Smooth muscle cell (in vitro differentiated cells): ENCODE results near the gene CLNK. TPM values are rescaled to one million over a fixed set of nuclear protein-coding genes. Genes with fewer than 3 reads are reported as not detected.

Experiments used
- DNase-seq: peaks from one replicate; lab custom pipeline; 2025; ENCODE audit not compliant: unreplicated experiment; lab: John Stamatoyannopoulos, UW
- H2AFZ ChIP-seq: fragments of 200-600 bp; sonication (generic); 2 replicates; pipeline ENCODE4 v1.6.0; 2016; ENCODE audit warnings: antibody characterized with exemption, low read depth, mild to moderate bottlenecking
- H3F3A ChIP-seq: fragments of 200-600 bp; sonication (generic); 2 replicates; pipeline ENCODE4 v1.6.0; 2017; ENCODE audit warnings: antibody characterized with exemption, low read depth
- H3K27ac ChIP-seq: fragments of 200-600 bp; sonication (generic); 2 replicates; pipeline ENCODE4 v1.5.1; 2016; ENCODE audit warnings: low read depth, mild to moderate bottlenecking
- H3K27me3 ChIP-seq: fragments of 200-600 bp; sonication (generic); 2 replicates; pipeline ENCODE4 v1.6.1; 2016; ENCODE audit warnings: low read depth, mild to moderate bottlenecking
- H3K36me3 ChIP-seq: fragments of 200-600 bp; sonication (generic); 2 replicates; pipeline ENCODE4 v1.5.1; 2016; ENCODE audit warnings: low read depth
- H3K4me1 ChIP-seq: fragments of 200-600 bp; sonication (generic); 2 replicates; pipeline ENCODE4 v1.5.1; 2016; ENCODE audit warnings: low read depth
- H3K4me2 ChIP-seq: fragments of 200-600 bp; sonication (generic); 2 replicates; pipeline ENCODE4 v1.6.0; 2016; ENCODE audit warnings: mild to moderate bottlenecking
- H3K4me3 ChIP-seq: fragments of 200-600 bp; sonication (generic); 2 replicates; pipeline ENCODE4 v1.5.1; 2016; ENCODE audit warnings: mild to moderate bottlenecking
- H3K79me2 ChIP-seq: fragments of 200-600 bp; sonication (generic); 2 replicates; pipeline ENCODE4 v1.6.0; 2016; ENCODE audit warnings: low read depth, mild to moderate bottlenecking
- H3K9ac ChIP-seq: fragments of 200-600 bp; sonication (generic); 2 replicates; pipeline ENCODE4 v1.6.0; 2016; ENCODE audit warnings: low read depth
- H3K9me3 ChIP-seq: fragments of 200-600 bp; sonication (generic); replicated peaks from 2 replicates; pipeline ENCODE4 v1.5.1; 2016; ENCODE audit warnings: low read depth
- H4K20me1 ChIP-seq: fragments of 200-600 bp; sonication (generic); 2 replicates; pipeline ENCODE4 v1.6.0; 2016; ENCODE audit warnings: low read depth
- WGBS: methylation state at CpG from one replicate; pipeline ENCODE4 v1.1.7; 2016; ENCODE audit warnings: low lambda C conversion rate; 5-methylcytosine and 5-hydroxymethylcytosine counted together
- polyA plus RNA-seq: library from polyadenylated mRNA; unstranded; fragments of >200 nt; fragmentation: Nextera tagmentation; extraction: Ambion mirVana; gene quantifications from 2 replicates; pipeline ENCODE4 v1.2.1, GENCODE V29; 2016
- total RNA-seq: library from RNA; depleted of rRNA; stranded (reverse); fragments of >200 nt; gene quantifications from 2 replicates; pipeline ENCODE4 v1.2.3, GENCODE V29; 2014
- TF ChIP-seq, protein P1 (sequence below): fragments of 200-600 bp; sonication (generic); IDR thresholded peaks from 2 replicates; pipeline ENCODE4 v1.5.1; 2017; ENCODE audit warnings: borderline replicate concordance, mild to moderate bottlenecking, antibody characterized with exemption; ENCODE audit not compliant: insufficient read depth, poor library complexity, severe bottlenecking

CLNK gene
- total and polyA plus RNA-seq, 2 experiments from 2014 or later = not detected

DNA sequence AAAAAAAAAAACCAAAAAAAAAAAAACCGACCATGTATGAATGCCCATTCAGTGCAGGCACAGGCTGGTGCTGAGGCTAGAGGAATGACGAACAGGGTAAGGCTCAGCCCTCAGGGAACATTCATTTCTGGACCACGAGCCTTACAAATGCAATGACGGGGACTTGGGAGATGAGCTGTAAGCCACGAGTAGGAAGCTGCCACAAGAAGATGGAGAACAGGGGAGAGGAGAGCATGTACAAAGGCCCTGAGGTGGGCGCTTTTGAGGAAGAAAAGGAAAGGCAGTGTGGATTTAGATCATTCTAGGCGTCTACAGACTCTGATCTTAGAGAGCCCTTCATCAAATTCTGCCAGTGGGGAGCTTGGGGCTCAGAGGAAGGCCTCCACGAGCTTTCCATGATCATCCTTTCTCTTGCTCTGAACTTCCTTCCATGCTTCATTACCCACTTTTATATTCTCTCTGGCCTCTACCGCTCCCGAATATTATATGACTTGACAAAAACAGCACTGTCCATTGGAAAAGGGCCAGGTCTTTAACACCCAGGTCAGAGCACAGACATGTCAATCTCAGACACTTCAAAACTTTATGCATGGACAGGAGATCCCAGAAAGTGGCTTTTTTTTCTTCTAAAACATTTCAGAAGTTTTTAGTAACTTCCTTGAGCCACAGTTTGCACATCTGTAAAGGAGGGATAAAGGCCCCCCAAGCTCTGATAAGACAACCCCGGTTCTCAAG is 224.1 kb downstream of the CLNK start:
- H3K4me2 ChIP-seq = peak overlapping the region; percentile 90
- H3K27me3 ChIP-seq = peaks cover 12% of the 10 kb centered on the region
- H3K36me3 ChIP-seq = no peaks in the 10 kb centered on the region
- H3K27ac ChIP-seq = no peak overlapping the region
- H3K79me2 ChIP-seq = peaks cover 11% of the 10 kb centered on the region
- H3K4me3 ChIP-seq = no peak overlapping the region
- DNase-seq = no peak
- TF ChIP-seq, protein P1, sequence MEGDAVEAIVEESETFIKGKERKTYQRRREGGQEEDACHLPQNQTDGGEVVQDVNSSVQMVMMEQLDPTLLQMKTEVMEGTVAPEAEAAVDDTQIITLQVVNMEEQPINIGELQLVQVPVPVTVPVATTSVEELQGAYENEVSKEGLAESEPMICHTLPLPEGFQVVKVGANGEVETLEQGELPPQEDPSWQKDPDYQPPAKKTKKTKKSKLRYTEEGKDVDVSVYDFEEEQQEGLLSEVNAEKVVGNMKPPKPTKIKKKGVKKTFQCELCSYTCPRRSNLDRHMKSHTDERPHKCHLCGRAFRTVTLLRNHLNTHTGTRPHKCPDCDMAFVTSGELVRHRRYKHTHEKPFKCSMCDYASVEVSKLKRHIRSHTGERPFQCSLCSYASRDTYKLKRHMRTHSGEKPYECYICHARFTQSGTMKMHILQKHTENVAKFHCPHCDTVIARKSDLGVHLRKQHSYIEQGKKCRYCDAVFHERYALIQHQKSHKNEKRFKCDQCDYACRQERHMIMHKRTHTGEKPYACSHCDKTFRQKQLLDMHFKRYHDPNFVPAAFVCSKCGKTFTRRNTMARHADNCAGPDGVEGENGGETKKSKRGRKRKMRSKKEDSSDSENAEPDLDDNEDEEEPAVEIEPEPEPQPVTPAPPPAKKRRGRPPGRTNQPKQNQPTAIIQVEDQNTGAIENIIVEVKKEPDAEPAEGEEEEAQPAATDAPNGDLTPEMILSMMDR = no peak
- H3K9me3 ChIP-seq = no peaks in the 10 kb centered on the region
- WGBS = 92% methylated on average over 11 of the region's 11 CpGs
- H3K9ac ChIP-seq = no peak overlapping the region
- H3F3A ChIP-seq = peaks cover 5% of the 10 kb centered on the region
- peaks cover 5% of the 10 kb centered on the region for H3K4me1 ChIP-seq
- no peak overlapping the region for H2AFZ ChIP-seq
- peaks cover 6% of the 10 kb centered on the region for H4K20me1 ChIP-seq

DNA sequence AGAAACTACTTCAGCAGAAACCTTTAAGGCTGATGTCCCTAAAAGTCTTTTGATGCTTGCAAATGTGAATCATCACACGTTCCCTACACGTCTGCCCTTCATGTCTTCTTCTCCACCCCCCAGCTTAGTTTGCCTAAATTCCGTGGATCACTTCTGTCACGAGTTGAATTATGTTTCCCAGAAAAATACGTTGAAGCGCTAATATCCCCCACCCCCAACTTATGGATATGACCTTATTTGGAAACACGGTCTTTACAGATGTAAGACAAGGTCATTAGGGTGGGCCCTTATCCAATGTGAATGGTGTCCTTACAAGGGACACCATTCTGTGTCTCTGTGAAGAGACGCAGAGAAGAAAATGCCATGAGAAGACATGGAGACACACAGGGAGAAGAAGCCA is 225.3 kb downstream of the CLNK start:
- Histone ChIP-seq H3K36me3 (peaks cover 2% of the 10 kb centered on the region), H3K27ac (no peak overlapping the region), H3K27me3 (peaks cover 12% of the 10 kb centered on the region), H3K4me2 (no peak overlapping the region), H2AFZ (no peak overlapping the region), H3K79me2 (peaks cover 23% of the 10 kb centered on the region), H3K9ac (no peak overlapping the region), H4K20me1 (peaks cover 17% of the 10 kb centered on the region), H3K4me3 (no peak overlapping the region), H3K9me3 (no peaks in the 10 kb centered on the region), H3K4me1 (peaks cover 12% of the 10 kb centered on the region), H3F3A (peaks cover 5% of the 10 kb centered on the region)
- WGBS = 78% methylated on average over 8 of the region's 8 CpGs
- no peak for DNase-seq
- TF ChIP-seq, protein P1 = no peak

DNA sequence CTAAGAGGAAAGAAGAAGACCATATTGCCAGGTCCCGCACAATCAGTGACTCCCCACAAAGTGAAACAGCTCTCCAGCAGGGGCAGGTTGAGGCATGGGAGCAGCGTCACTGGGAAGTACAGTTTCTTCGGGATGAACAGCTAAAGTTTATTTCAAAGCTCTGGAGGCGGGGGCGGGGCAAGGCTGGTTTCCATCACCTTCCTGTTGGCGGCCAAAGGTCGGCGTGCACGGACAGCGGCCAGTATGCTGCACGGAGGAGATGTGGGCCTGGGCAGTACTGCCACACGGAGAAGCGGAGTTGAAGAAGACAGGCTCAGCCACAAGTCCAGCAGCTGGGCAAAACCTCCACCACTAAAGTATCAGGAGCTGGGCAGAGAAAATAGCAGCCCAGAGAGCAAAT is 226.4 kb downstream of the CLNK start:
- Histone ChIP-seq H3F3A (peaks cover 5% of the 10 kb centered on the region), H3K79me2 (peaks cover 33% of the 10 kb centered on the region), H4K20me1 (peaks cover 29% of the 10 kb centered on the region), H3K27ac (no peak overlapping the region), H3K36me3 (peaks cover 7% of the 10 kb centered on the region), H3K4me1 (peaks cover 12% of the 10 kb centered on the region), H2AFZ (no peak overlapping the region), H3K9me3 (no peaks in the 10 kb centered on the region), H3K9ac (no peak overlapping the region), H3K4me2 (peak overlapping the region; percentile 97), H3K27me3 (peaks cover 12% of the 10 kb centered on the region), H3K4me3 (no peak overlapping the region)
- TF ChIP-seq, protein P1 = no peak
- WGBS = 62% methylated on average over 13 of the region's 13 CpGs
- DNase-seq = no peak
